Renal cortical epithelial cell (primary cell): ENCODE results near the gene FPR1. TPM values are rescaled to one million over a fixed set of nuclear protein-coding genes. Genes with fewer than 3 reads are reported as not detected.

Experiments
- DNase-seq: peaks from one replicate; pipeline ENCODE4 v3.0.0-alpha.2; 2011; ENCODE audit warnings: low read depth
- total RNA-seq: library from RNA; depleted of rRNA; stranded (reverse); fragments of >200 nt; gene quantifications from 2 replicates; pipeline ENCODE4 v1.2.3, GENCODE V29; 2014

Gene FPR1
- total RNA-seq, 1 donor from 2014 or later = 0.40 TPM

GRCh38 chr19:51737924-51738323 is 13.8 kb downstream of the FPR1 start:
- no peak for DNase-seq

- DNase-seq = no peak
Observed at GRCh38 chr19:51737389-51737788, 14.3 kb downstream of the FPR1 start.

DNA sequence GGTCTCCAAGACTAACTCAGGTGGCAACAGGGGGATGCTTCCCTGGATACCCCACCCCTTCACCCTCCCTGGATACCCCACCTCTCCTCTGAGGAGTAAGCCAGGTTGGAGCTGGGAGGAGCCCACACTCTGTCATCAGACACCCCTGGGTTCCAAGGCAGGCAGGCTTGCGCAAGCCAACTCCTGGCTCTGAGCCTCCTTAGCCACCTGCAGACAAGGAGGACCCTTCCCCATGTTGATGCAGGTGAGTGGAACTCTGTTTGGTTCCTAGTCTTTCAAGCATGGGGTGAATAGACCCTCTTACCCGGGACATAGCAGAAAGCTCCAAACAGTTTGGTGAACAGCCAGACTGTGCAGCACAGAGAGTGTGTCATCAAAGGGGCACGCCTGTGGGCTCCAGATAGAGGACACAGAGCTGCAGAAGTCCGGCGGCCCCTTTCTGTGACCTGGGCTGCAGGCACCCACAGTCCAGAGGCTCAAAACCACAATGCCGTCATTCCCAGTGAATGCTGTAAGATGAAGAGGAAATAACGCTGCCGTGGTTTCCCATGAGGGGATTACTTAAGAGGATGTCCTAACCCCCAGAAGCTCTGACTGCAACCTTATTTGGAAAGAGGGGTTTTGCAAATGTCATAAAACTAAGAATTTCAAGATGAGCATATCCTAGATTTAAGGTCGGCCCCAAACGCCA is 15.8 kb downstream of the FPR1 start:
- no peak for DNase-seq

DNA sequence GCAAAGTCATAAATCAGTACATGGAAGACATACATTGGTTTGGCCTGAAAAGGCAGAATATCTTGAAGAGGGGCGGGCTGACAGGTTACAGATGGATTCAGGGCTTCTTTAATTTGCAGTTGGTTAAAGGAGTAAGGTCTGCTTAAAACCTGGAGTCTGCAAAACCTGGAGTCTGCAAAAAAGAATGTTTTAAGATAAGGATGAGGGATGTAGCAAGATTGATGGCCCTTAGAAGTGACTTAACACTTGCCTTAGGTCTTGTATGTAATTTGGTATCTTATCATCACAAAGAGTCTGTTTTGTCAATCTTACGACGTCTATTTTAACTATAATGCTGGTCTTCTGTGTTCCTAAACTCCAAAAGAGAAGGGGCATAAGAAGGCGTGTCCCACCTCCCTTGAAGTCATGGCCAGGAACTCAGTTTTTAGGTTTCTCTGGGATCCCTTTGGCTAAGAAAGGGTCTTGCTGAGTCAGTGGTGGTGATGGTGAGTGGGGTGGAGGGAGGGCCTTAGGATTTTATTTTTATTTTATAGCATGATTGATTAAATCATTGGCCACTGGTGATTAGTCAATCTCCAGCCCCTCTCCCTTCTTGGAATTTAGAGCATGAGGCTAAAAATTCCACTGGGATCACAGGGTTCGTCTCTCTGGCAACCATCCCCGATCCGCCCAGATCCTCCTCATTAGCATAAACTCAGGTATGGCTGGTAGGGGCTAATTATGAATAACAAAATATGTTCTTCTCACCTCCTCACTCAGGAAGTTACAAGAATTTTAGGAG is 17.7 kb downstream of the FPR1 start:
- no peak for DNase-seq

DNA sequence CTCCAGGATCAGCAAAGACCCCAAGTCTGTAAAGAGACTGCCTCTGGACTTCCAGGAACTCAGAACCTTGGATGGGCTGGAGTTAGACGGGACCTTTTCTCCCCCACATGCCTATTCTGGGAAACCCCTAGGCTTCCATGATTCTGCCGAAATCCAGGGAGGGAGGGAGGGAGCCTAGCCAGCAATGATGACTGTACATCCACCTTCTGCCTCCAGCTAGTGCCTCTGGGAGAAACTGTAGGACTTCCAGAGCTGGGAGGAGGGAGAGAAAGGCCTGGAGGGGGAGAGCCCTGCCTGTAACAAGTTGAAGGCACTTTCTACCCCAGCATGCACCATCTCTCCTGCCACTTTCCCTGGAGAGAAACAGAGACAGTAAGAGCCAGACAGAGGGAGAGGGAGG is 21.9 kb downstream of the FPR1 start:
- DNase-seq = no peak

DNA sequence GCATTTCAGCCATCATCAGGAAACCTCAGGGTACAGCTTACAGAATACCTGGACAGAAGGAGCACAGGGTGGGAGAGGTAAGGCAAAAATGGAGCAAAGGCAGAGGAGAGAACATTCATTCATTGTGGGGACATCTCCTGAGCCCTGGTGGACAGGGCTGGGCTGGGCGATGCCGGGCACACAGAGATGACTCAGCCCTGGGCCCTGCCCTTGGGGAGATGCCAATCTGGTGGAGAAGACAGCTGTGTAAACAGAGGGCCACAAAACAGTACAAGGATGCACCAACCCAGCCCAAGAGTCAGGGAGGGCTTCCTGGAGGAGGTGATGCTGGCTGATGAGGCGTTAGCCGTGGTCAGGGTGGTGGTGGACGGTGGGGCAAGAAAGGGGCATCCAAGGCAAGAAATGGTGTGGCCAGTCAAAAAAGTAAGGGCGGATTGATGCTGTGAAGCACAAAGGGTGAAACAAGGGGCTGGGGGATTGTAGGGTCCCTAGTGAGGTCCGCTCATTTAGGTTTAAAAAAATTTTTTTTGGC is 24.3 kb downstream of the FPR1 start:
- no peak for DNase-seq

DNA sequence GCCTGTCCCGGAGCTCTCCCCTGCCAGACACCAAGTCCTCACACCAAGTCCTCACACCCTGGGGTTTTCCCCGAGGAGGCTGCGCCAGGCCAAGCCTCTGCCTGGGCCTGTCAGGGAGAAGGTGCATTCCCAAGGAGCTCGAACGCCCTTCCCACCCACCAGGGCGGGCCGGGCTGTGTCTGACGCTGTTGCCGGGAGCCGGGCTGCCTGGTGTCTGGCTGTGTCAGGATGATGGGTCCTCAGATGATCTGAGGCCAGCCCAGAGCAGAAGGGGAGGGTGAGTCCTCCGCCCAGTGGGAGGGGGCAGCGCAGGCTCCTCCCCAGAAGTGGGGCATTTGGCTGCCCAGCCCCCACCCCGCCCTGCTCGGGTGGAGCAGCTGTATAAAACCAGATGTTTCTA is 25.6 kb downstream of the FPR1 start:
- no peak for DNase-seq

DNA sequence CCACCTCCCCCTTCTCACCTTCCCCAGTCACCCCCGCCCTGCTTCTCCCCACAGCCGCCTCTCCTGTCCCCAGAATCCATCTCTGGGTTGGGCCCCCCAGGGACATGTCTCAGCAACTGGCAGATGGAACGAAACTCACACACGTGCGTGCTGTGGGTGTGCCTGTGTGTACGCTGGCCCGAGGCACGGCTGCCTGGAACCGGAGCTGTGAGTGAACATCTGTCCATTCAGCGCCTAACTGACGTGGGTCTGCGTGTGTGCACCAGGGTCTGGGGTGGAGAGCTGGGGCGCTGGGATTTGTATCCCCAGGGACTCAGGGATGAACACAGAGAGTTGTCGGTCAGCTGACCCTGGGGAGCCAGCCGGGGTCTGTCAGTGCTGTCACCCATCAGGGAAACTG is 27.1 kb downstream of the FPR1 start:
- DNase-seq = no peak

DNA sequence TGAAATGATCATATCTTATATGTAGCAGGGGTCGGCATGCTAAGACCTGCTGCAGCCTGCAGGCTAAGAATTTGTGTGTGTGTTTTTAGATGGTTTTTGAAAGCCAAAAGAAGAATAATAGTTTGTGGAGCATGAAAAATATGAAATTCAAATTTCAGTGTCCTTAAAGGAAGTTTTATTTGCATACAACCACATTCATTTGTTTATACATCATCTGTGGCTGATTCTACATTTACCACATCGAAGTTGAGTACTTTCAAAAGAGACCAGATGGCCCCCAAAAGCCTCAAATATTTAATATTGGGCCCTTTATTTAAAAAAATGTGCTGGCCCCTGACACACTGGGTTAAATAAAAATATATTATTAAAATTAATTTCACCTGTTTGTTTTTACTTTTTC is 29.2 kb downstream of the FPR1 start:
- DNase-seq = no peak

DNA sequence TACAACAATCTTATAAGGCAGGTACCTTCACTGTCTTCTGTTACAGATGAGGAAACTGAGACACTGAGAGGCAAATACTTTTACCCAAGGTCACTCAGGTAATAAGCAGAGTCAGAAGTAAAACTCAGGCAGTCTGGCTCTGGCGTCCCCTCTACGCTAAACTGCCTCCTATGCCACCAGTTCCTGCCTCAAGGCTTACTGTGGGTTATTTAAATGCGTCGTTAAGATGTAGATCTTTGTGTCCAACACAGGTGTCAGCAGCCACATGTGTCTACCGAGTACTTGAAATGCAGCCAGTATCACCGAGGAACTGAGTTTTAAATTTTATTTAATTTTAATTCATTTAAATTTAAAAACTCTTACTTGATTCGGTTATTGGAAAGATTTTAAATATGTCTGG is 29.8 kb downstream of the FPR1 start:
- no peak for DNase-seq

- no peak for DNase-seq
Observed at GRCh38 chr19:51719251-51719988, 32.3 kb downstream of the FPR1 start.

DNA sequence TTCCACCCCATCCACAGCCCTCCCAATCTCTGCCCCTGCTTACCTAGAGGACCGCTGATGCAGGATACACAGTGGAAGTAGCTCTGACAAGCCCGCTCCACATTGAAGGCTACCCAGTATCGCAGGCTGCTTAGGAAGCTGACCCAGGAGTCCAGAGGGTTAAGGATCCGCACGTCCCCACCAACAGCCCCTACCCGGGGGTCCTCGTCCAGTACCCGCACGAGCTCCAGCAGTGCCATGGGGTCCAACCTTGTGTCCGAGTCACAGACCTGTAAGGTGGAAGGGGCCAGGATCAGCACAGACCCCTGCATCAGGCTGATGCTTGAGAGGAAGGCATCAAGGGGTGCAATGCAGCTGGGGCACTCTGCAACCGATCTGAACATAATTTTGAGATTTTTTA is 34.8 kb downstream of the FPR1 start:
- DNase-seq = no peak

DNA sequence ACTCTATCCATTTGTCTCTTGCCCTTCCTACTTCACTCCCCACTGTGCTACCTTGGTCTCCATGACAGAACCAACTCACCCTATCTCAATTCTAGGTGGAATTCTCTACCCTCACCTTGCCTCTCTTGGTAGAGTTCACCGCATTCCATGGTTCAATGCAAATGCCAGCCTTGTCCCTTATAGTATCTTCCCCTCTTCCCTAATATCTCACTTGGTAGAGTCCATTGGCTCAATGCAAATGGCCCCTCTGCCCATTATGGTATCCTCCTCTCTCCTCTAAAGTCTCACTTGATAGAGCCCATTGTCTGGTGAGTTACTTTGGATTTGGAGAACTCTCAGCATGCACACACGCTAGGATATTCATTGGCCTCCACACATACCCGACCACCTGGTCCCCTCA is 35.8 kb downstream of the FPR1 start:
- no peak for DNase-seq

GRCh38 chr19:51714848-51715247 is 36.8 kb downstream of the FPR1 start:
- no peak for DNase-seq

DNA sequence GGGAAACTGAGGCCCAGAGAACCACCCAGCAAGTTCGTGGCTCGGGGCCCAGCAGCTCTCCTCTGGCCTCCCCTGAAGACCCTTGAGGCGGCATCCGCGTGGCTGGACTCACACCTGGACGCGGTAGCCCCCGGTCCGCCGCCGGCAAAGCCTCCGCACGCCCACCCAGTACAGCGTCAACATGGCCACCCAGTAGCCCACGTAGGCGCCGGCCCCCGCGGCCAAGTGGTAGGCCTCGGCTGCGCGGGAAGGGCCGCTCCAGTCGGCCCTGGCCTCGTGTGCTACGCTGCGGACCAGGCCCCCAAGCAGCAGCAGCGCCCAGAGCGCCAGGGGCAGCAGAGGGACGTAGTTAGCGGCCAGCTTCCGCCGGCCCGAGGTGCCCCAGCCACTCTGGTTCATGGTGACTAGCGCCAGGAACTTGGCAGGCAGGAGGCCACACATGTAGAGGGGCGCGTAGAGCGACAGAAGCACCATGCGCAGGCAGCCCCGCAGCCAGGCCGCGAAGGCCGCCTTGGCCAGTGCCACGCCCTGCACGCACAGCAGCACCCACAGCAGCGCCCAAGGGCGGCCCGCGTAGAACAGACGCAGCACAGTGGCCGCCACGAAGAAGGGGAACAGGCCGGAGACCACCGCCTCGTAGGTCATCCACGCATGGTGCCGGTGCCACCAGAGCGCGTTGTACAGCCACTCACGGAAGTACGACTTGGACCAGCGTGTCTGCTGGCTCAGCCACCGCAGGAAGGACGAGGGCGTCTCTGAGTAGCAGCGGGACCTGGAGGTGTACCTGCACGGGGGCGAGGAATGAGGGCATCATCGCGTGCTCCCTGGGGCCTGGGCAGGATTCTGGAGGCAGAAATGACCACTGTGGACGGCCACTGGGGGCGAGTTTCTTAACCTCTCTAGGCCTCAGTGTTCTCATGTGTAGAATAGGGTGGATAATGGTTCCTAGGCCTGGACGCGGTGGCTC is 38.1 kb downstream of the FPR1 start:
- DNase-seq = no peak

DNA sequence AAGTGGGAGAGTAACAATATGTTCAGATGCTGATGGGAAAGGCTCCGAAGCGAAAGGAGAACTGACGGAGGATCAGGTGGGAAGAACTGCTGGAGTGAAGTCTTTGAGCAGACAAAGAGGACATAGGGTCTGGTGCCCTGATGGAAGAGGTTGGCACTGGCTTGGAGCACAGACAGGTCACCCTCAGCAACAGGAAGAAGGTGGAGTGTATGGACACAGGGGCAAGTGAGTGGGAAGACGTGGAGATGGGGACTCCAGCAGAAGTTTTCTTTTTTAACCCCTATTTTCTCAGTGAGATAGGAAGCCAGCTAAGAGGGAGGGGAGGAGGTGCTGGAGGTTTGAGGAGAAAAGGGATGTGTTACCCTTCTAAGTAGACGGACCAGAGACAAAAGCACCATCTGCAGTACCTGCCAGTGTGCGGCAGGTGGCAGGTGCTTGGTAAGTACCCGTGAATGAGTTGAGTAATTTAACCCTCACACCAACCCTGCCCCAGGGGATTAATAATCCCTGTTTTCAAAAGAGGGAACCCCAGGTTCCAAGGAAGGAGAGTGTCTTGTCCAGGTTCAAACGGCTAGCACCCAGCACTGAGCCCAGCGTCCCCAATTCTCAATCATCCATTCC is 39.1 kb downstream of the FPR1 start:
- DNase-seq = peak; percentile 49

DNA sequence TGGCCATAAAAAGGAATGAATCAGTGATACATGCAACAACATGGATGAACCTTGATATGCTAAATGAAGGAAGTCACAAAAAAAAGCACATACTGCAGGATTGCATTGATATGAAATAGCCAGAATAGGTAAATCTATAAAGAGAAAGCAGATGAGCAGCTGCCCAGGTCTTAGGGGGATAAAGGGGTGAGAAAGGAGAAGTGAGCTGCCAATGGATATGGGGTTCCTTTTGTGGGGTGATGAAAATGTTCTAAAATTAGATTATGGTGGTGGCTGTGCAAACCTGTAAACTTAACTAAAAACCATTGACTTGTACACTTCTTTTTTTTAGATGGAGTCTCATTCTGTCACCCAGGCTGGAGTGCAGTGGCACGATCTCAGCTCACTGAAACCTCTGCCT is 40.0 kb downstream of the FPR1 start:
- DNase-seq = no peak

DNA sequence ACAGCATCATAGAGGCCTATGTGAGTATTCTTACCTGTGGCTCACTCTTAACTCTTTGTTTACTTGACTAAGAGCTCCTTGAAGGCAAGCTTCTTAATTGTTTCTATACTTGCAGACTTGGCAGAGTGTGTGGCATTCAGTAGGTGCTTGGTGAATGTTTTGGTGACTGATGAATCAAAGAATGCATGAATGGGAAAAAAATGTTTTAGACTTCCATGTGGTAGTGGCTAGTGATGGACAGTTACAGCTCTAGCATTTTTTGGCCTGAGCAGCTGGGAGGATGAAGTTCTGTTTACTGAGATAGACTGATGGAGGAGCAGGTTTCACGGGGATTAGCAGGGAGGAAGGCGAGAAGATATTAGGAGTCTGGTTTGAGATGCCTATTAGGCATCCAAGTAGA is 41.5 kb downstream of the FPR1 start:
- DNase-seq = no peak

DNA sequence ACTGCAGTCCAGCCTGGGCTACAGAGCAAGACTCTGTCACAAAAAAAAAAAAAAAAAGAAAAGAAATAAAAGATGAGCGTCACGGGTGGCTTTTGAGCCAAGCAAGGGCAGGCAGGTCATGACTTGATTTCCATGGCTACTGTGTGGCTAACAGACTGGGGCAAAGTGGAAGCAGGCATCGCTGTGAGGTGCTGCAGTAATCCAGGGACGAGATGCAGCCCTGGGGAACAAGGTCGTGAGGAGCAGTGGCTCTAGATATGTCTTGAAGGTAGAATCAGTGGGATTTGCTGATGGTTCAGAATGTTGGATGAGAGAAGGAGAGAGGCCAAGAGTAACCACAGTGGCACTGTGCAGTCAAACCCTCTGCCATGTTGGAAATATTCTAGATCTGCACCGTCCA is 42.1 kb downstream of the FPR1 start:
- DNase-seq = no peak

- DNase-seq = no peak
Observed at GRCh38 chr19:51708811-51709210, 42.9 kb downstream of the FPR1 start.

DNA sequence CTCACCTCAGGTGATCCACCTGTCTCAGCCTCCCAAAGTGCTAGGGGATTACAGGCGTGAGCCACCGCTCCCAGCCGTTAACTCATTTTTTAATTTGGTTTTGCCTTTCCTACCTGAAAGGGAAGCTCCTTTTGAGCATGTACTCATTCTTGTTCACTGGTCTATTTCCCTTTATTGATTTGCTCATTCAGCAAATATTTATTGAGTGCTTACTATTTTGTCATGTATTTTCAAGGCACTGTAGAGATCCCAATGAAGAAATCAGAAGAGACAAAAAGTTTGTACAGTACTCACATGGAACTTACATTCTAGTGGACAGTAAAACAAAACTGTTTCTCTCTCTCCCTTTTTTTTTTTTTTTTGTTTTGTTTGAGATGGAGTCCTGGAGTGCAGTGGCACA is 44.8 kb downstream of the FPR1 start:
- DNase-seq = no peak
